NCI-H187 (cell line): ENCODE measurements around the gene PCDHGC4.

Experiments used
- DNase-seq, 2 experiments: peaks; one replicate each; lab custom pipeline; 2025; lab: John Stamatoyannopoulos, UW

The PCDHGC4 gene

GRCh38 chr5:141512911-141513626 lies 28.2 kb downstream of the PCDHGC4 start:
- DNase-seq, result peak; percentile 20 to 21

GRCh38 chr5:141513627-141514329 lies 28.9 kb downstream of the PCDHGC4 start:
- peak; percentile 45 to 58 for DNase-seq

GRCh38 chr5:141514330-141515133 lies 29.7 kb downstream of the PCDHGC4 start:
- DNase-seq, result peak; percentile 73 to 78

- no peak for DNase-seq
Observed at GRCh38 chr5:141515141-141515540, 30.3 kb downstream of the PCDHGC4 start.

GRCh38 chr5:141515946-141516671 lies 31.3 kb downstream of the PCDHGC4 start:
- no peak for DNase-seq

GRCh38 chr5:141516672-141517025 lies 31.8 kb downstream of the PCDHGC4 start:
- no peak for DNase-seq

GRCh38 chr5:141517312-141517711 lies 32.5 kb downstream of the PCDHGC4 start:
- no peak for DNase-seq

- DNase-seq, result no peak
Observed at GRCh38 chr5:141517880-141518617, 33.2 kb downstream of the PCDHGC4 start.

- DNase-seq, result no peak
Observed at GRCh38 chr5:141518618-141519015, 33.8 kb downstream of the PCDHGC4 start.

- no peak for DNase-seq
Observed at GRCh38 chr5:141519605-141520565, 35.1 kb downstream of the PCDHGC4 start.

- DNase-seq, result no peak
Observed at GRCh38 chr5:141521244-141521781, 36.5 kb downstream of the PCDHGC4 start.

GRCh38 chr5:141522301-141522700 lies 37.5 kb downstream of the PCDHGC4 start:
- DNase-seq, result no peak

GRCh38 chr5:141523991-141524390 lies 39.2 kb downstream of the PCDHGC4 start:
- DNase-seq, result no peak

GRCh38 chr5:141524604-141525597 lies 40.1 kb downstream of the PCDHGC4 start:
- peak; percentile 41 to 61 for DNase-seq

- DNase-seq, result no peak
Observed at GRCh38 chr5:141525653-141526052, 40.8 kb downstream of the PCDHGC4 start.

GRCh38 chr5:141527426-141527825 lies 42.6 kb downstream of the PCDHGC4 start:
- DNase-seq, result no peak

- DNase-seq, result no peak
Observed at GRCh38 chr5:141528291-141528984, 43.6 kb downstream of the PCDHGC4 start.

- DNase-seq, result no peak
Observed at GRCh38 chr5:141529002-141529401, 44.2 kb downstream of the PCDHGC4 start.
